GM18868 (cell line): Measurements from ENCODE around the gene CSK.

Source experiments
- ATAC-seq: cut with Tn5 transposase; IDR thresholded peaks from one replicate; pipeline ENCODE4 v1.9.1; 2021; ENCODE audit warnings: mild to moderate bottlenecking, moderate library complexity; ENCODE audit not compliant: unreplicated experiment

The CSK gene

GRCh38 chr15:74786551-74787165, 4.8 kb downstream of the CSK start:
- ATAC-seq = no peak

GRCh38 chr15:74787251-74788041, 5.6 kb downstream of the CSK start:
- ATAC-seq = peak; percentile 47

GRCh38 chr15:74788042-74788682, 6.3 kb downstream of the CSK start:
- no peak for ATAC-seq

- no peak for ATAC-seq
Observed at GRCh38 chr15:74788683-74789151, 6.8 kb downstream of the CSK start.

GRCh38 chr15:74789171-74789631, 7.3 kb downstream of the CSK start:
- no peak for ATAC-seq

- no peak for ATAC-seq
Observed at GRCh38 chr15:74789741-74790079, 7.8 kb downstream of the CSK start.

GRCh38 chr15:74790080-74790916, 8.4 kb downstream of the CSK start:
- no peak for ATAC-seq

GRCh38 chr15:74791007-74791406, 9.1 kb downstream of the CSK start:
- ATAC-seq = no peak

- ATAC-seq = no peak
Observed at GRCh38 chr15:74791667-74792066, 9.8 kb downstream of the CSK start.

GRCh38 chr15:74792227-74793016, 10.5 kb downstream of the CSK start:
- no peak for ATAC-seq

- no peak for ATAC-seq
Observed at GRCh38 chr15:74793135-74794028, 11.5 kb downstream of the CSK start.

- ATAC-seq = no peak
Observed at GRCh38 chr15:74794248-74794969, 12.5 kb downstream of the CSK start.

GRCh38 chr15:74794970-74795349, 13.1 kb downstream of the CSK start:
- no peak for ATAC-seq

GRCh38 chr15:74795966-74796625, 14.2 kb downstream of the CSK start:
- ATAC-seq = no peak

GRCh38 chr15:74798388-74799254, 16.7 kb downstream of the CSK start:
- no peak for ATAC-seq

- no peak for ATAC-seq
Observed at GRCh38 chr15:74799255-74799855, 17.5 kb downstream of the CSK start.
